ENCODE results near the gene MPEG1.

MPEG1 gene

DNA sequence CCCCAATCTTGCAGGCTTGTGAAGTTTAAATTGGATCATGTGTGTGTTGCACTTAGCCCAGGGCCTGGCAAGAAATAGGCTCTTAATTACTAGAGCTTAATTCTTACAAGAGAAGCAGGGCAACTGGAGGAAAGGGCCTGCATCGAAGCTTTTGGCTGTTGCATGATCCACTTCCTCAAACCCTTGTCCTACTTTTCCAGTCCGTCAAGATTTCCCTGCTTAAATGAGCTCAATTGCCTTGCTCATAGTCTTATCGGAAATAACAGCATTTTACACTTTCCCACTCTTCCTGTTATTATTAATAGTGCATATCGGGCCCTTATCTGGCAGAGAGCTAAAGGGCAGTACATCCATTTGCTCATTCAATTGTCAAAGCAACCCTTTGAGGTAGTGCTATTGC is 22.7 kb downstream of the MPEG1 start:
- DNase-seq (ENCODE audit: low spot score): no peak
- TF ChIP-seq, protein P1, sequence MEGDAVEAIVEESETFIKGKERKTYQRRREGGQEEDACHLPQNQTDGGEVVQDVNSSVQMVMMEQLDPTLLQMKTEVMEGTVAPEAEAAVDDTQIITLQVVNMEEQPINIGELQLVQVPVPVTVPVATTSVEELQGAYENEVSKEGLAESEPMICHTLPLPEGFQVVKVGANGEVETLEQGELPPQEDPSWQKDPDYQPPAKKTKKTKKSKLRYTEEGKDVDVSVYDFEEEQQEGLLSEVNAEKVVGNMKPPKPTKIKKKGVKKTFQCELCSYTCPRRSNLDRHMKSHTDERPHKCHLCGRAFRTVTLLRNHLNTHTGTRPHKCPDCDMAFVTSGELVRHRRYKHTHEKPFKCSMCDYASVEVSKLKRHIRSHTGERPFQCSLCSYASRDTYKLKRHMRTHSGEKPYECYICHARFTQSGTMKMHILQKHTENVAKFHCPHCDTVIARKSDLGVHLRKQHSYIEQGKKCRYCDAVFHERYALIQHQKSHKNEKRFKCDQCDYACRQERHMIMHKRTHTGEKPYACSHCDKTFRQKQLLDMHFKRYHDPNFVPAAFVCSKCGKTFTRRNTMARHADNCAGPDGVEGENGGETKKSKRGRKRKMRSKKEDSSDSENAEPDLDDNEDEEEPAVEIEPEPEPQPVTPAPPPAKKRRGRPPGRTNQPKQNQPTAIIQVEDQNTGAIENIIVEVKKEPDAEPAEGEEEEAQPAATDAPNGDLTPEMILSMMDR (IDR thresholded peaks at IDR 0.05; ENCODE audit: extremely low read depth, insufficient read depth, missing control alignments): no peak
- in situ Hi-C loops (cut with MboI; ENCODE audit: low pct_unique_long_range_greater_than_20kb, low sequenced_read_pairs, unreplicated experiment): no loop called here

DNA sequence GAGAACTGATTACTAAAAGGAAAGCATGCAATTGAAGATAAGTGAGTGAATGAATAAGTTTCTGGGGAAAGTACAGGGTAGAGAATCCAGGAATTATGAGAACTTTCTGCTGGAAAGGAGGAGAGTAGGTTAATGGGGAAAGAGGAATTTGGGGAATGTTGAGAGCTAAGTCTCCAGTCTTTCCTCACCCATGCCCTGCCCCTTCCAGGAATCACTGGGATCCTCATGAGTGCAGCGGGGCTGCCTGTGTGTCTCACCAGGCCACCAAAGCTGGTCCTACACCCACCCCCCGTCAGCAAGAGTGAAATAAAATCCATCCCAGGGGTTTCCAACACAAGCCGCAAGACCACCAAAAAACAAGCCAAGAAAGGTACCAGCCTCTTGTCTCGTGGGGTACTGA is 23.8 kb downstream of the MPEG1 start:
- in situ Hi-C loops (cut with MboI; ENCODE audit: low pct_unique_long_range_greater_than_20kb, low sequenced_read_pairs, unreplicated experiment): no loop called here
- TF ChIP-seq, protein P1 (IDR thresholded peaks at IDR 0.05; ENCODE audit: extremely low read depth, insufficient read depth, missing control alignments): no peak
- no peak for DNase-seq (ENCODE audit: low spot score)

DNA sequence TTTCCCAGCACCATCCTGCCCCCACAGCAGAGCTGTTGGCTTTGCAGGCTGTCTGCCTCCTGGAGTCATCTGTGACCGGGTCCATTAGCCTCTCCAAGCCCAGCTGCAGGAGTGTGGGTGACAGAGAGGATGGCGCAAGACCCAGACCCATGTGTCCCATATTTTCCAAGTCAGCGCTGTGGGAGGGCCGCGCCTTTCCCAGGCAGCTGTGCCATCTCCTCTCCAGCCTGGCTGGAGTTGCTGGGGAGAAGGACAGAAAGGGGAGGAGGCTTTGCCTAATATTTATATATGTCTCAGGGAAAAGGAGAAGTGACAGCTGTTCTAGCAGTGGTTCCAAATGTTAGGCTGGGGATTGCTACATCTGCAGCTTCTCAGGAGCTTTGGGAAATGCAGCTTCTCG is 25.1 kb downstream of the MPEG1 start:
- TF ChIP-seq, protein P1 (IDR thresholded peaks at IDR 0.05; ENCODE audit: extremely low read depth, insufficient read depth, missing control alignments): no peak
- in situ Hi-C loops (cut with MboI; ENCODE audit: low pct_unique_long_range_greater_than_20kb, low sequenced_read_pairs, unreplicated experiment): no loop called here
- no peak for DNase-seq (ENCODE audit: low spot score)

DNA sequence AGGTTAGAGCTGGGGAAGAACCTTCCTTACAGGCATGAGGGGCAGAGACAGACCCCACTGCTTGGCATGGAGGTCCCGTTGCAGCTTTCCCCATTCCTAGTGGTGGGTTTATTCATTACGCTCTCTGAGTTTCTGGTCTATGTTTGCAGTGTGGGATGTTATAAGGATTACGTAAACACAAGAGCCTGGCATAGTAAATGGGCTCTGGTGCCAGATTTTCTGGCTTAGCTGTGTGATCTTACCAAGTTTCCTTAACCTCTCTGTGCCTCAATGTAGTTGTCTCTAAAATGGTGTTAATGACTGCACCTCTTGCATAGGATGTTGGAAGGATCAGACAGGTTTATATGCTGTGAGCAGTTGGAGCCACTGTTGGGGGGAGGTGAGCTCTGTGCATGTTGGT is 25.7 kb downstream of the MPEG1 start:
- no peak for DNase-seq (ENCODE audit: low spot score)
- in situ Hi-C loops (cut with MboI; ENCODE audit: low pct_unique_long_range_greater_than_20kb, low sequenced_read_pairs, unreplicated experiment): no loop called here
- TF ChIP-seq, protein P1 (IDR thresholded peaks at IDR 0.05; ENCODE audit: extremely low read depth, insufficient read depth, missing control alignments): no peak

DNA sequence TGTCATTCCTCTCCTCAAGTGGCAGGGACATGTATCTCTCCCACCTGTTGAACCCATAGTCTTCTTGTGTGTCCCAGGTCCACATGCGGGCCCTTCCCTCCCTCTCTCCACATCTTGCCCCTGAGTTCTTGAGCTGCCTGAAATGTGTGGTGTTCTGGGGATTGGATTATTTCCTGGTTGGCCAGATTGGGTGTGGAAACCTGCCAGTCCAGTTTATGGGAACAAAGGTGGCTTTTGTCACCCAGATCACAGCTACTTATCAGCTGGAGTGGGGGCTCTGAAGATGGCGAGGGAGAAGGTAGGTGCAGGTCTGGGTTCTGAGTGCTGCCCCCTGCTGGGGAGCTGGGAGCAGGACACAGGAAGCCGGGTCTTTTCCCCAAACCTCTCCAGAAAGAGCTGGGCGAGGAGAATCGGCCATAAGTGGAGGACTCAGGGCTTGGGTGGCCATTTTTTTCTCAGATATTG is 26.6 kb downstream of the MPEG1 start:
- TF ChIP-seq, protein P1 (IDR thresholded peaks at IDR 0.05; ENCODE audit: extremely low read depth, insufficient read depth, missing control alignments): peak; percentile 85
- in situ Hi-C loops (cut with MboI; ENCODE audit: low pct_unique_long_range_greater_than_20kb, low sequenced_read_pairs, unreplicated experiment): no loop called here
- peak; percentile 77 for DNase-seq (ENCODE audit: low spot score)

DNA sequence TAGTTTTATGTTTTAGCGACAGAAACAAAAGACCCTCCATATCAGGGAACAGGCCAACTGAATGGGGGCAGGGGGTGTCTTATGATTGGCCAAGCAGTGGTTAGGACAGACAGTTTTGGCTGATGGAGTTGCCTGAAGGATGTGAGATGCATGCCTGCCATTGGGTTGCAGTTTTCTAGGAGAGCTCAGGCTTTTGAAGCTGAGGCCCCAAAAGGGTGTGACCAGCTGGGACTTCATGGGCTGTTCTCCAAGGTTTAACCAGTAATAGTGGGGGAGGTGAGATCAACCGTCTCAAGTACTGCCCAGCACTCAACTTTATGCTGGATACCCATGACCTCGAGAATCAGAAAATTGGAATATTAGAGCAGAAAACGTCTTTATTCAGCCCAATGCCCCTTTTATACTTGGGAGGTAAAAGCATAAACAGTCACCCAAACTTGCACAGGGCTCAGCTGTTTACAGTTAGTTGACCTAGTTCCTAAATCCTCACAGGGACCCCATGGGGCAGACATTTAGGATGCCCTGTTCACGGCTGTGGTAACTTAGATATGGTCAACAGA is 27.3 kb downstream of the MPEG1 start:
- TF ChIP-seq, protein P1 (IDR thresholded peaks at IDR 0.05; ENCODE audit: extremely low read depth, insufficient read depth, missing control alignments): no peak
- in situ Hi-C loops (cut with MboI; ENCODE audit: low pct_unique_long_range_greater_than_20kb, low sequenced_read_pairs, unreplicated experiment): no loop called here
- DNase-seq (ENCODE audit: low spot score): no peak

Measured in GM13977 (cell line).